DMS 273 (cell line): ENCODE measurements around the gene HYAL4.
"Not testable (repeated sequence)": the region's sequence is repeated elsewhere in the genome, so short reads cannot be mapped to it uniquely, and the experiment has no call there.

Source experiments
- DNase-seq: peaks from one replicate; lab custom pipeline; 2025; ENCODE audit not compliant: unreplicated experiment; lab: John Stamatoyannopoulos, UW

HYAL4 gene

GRCh38 chr7:123894753-123895152, 49.8 kb downstream of the HYAL4 start:
- DNase-seq: not testable (repeated sequence)

GRCh38 chr7:123901101-123901500, 56.1 kb downstream of the HYAL4 start:
- DNase-seq: no peak

- no peak for DNase-seq
These were observed 60.7 kb downstream of the HYAL4 start for GRCh38 chr7:123905714-123906113.

- peak; percentile 46 for DNase-seq
These were observed 71.3 kb downstream of the HYAL4 start for GRCh38 chr7:123916240-123916724.

- DNase-seq: no peak
These were observed 72.9 kb downstream of the HYAL4 start for GRCh38 chr7:123917878-123918277.

GRCh38 chr7:123918309-123918708, 73.3 kb downstream of the HYAL4 start:
- no peak for DNase-seq

- no peak for DNase-seq
These were observed 78.6 kb downstream of the HYAL4 start for GRCh38 chr7:123923599-123923998.

- DNase-seq: no peak
These were observed 80.0 kb downstream of the HYAL4 start, which contains the start of gene SPAM1 for GRCh38 chr7:123924941-123925340. SPAM1 (plus strand) TSS chr7:123925241; CDS start chr7:123953571, 28,330 bp downstream.
